Peyer's patch (tissue), 4 donors: ENCODE results near the gene LCE1B.

ENCODE experiments used
- POLR2A ChIP-seq, 2 donors: fragments of 450-650 bp; IDR thresholded peaks; one replicate each; pipeline ENCODE4 v1.5.1; 2017; ENCODE audit warnings: antibody characterized with exemption in 2 of 2, mild to moderate bottlenecking in 2 of 2, moderate library complexity in 2 of 2
- TF ChIP-seq, protein P1 (sequence below), 6 experiments: fragments of 450-650 bp in 4 of 6; fragments of 200-600 bp in 2 of 6; sonication (generic) in 1 of 6; IDR thresholded peaks; one replicate each; pipeline ENCODE4 v1.5.1; 2017 to 2019; ENCODE audit warnings: antibody characterized with exemption in 6 of 6, mild to moderate bottlenecking in 3 of 6, moderate library complexity in 1 of 6

DNA sequence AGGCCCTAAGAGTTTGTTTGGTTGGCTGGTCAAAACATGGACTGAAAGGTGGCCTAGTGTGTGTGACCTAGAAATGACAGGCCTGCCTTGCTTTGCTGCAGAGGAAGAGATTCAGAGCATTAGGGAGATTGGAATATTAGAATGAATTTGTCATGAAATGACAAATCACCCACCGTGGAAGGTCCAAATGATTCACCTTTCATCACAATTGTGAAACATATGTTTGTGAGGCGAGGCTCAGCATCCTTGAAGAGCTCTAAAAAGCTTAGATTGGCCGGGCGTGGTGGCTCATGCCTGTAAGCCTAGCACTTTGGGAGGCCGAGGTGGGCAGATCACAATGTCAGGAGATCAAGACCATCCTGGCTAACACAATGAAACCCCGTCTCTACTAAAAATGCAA, 5.5 kb downstream of the LCE1B start:
- TF ChIP-seq, protein P1, sequence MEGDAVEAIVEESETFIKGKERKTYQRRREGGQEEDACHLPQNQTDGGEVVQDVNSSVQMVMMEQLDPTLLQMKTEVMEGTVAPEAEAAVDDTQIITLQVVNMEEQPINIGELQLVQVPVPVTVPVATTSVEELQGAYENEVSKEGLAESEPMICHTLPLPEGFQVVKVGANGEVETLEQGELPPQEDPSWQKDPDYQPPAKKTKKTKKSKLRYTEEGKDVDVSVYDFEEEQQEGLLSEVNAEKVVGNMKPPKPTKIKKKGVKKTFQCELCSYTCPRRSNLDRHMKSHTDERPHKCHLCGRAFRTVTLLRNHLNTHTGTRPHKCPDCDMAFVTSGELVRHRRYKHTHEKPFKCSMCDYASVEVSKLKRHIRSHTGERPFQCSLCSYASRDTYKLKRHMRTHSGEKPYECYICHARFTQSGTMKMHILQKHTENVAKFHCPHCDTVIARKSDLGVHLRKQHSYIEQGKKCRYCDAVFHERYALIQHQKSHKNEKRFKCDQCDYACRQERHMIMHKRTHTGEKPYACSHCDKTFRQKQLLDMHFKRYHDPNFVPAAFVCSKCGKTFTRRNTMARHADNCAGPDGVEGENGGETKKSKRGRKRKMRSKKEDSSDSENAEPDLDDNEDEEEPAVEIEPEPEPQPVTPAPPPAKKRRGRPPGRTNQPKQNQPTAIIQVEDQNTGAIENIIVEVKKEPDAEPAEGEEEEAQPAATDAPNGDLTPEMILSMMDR (IDR thresholded peaks at IDR 0.05): no peak
- no peak for TF ChIP-seq POLR2A (IDR thresholded peaks at IDR 0.05)
